HG02763 (cell line): ENCODE measurements around the gene AGO3.
"Not testable (repeated sequence)": the region's sequence is repeated elsewhere in the genome, so short reads cannot be mapped to it uniquely, and the experiment has no call there.

ENCODE experiments used
- ATAC-seq: cut with Tn5 transposase; IDR thresholded peaks from one replicate; pipeline ENCODE4 v1.9.1; 2021; ENCODE audit warnings: mild to moderate bottlenecking, moderate library complexity; ENCODE audit not compliant: unreplicated experiment

Gene AGO3

DNA sequence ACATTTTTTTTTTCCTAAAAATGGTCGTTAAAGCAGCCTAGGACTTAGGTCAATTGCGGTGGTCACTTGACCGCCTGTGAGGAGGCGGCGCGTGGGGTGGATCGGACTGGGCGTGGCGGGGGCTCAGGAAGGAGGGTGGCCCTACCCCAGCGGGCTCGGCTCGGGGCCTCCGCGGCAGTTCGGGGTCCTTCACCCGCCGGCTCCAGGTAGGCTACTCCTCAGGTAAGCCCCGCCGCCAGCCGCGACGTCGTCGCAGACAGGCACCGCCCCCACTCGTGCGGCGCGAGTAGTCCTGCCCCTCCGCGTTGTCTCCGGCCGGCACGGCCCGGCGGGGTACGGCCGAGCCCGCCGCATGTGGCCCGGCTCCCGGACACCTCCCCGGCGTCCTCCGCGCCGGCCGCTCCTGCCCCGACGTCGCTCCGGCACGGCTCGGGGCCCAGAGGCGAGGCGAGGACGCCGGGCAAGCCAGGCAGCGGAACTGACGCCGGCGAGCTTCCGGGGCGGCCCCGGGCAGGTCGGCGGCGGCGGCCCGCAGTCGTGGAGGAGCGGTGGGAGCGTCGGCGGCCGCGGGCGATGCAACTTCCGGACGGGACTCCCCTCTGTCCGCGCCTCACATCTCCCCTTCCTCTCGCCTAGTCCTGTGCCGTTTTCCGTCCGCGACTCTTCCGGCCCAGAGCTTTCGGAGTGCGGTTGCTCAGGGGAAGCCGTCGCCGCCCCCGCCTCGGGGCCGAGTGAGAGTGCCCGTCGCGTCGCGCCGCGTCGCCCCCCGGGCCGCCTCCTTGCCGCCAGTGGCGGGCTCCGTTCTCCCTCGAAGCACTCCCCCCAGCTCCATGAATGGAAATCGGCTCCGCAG, at the start of gene AGO3:
Gene AGO3 (plus strand): TSS at position 513 of the 853 bp plus-strand sequence. CDS start 322 bp downstream, at position 835.
- peak; percentile 84 for ATAC-seq

DNA sequence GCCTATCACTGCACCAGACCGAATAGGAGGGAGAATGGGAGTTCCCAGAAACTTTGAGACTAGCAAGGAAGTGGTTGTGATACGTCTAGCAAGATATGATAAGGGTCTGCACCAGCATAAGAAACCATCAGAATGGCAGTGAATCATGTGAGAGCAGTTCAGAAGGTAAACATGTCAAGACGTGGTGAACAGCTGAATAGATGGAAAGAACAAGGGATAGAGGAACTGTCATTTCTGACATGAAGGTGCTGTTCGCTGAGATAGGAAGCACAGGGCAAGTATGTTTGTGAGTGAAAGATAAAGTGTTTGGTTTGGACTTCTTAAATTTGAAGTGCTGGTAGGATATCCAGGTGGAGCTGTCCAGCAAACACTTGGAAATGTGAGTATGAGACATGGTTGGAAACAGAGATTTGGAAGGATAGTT, 49.0 kb upstream of the AGO3 start:
- no peak for ATAC-seq

DNA sequence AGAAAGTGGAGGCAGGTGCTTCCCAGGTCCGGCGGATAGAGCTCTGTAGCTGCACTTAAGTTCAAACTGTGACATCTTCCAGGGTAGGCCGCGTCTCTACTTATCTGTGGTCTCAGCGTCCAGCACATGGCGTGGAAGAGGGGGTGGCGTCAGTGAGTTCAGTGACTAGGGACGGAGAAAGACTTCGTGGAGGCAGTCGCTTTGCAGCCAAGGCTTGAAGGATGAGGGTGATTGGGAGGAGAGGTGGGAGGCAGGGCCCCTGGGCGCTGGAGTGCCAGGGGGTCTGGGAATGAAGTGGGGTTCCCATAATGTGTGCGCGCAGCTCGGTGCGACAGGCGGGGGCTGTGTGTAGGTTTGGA, 48.3 kb upstream of the AGO3 start:
- ATAC-seq, result no peak

DNA sequence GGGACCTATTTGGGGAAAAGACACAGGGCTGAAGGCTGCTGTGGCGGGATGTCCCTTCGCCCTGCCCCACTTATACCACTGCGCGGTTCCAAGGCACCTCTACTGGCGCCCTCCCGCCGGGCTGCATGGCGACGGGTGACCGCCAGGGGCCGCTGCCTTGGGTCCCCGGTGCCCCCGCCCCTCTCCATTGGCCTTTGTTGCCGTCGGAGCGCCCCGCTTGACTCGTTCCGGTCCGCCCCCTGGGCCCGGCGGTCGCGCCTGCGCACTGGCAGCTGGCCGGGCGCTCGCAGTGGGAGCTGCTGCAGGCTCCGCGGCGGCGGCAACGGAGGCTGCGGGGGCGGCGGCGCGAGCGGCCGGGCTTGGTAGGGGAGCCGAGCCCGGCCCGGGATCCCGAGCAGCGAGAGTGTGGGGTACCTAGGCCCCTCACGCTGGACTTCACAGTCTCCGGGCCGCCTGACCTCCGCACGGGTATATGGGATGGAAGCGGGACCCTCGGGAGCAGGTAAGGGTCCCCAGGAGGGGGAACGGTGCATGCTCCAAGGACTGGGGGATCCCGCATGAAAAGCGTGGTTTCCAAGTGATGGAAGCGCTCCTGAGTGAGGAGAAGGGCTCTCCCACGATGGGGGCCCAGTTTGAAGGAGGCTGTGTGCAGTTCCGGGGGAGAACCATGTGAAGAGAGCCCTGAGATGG, 47.8 kb upstream of the AGO3 start, which contains the start of gene AGO1:
Gene AGO1 (plus strand): TSS at position 265 of the 690 bp plus-strand sequence. CDS start 213 bp downstream, at position 478.
- ATAC-seq, result peak; percentile 89

DNA sequence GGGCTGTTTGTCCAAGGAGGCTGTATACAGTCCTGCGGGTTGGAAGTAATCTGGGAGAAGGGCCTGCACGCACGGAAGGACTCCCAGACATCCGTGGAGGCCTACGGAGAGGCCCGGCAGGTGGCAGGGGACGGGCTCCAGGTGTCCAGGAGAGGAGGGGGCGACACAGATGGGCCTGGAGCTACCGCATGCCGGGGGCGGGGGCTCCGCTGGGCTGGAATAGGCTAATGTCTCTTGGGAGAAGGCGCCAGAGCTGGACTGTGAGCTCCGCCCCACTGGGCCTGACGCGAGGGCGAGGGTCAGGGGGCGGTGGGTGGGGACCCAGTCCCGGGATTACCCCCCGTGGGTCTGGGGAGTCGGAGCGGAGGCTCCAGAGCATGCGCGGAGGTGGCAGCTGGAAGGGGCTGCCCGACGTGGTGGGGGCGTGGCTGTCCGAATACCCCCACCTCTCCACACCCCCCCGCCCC, 47.2 kb upstream of the AGO3 start:
- peak; percentile 17 for ATAC-seq

DNA sequence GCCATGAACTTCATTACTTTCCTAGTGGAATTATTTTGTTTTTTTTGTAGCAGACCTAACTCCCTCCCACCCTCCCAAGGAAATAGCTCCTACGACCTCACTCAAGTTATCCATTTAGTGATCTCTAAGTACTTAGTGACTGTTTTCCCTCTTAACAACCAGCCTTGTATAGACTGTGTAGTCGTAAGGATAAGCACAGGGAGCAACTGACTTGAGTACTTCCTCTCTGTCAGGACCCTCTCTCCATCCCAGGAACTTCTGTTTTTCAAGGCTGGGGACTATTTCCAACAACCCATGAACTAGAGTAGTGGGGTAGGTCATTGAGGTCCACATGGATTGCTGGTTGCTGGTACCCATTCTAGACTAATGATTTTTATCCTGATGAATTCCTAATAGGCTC, 46.0 kb upstream of the AGO3 start:
- ATAC-seq, result no peak

DNA sequence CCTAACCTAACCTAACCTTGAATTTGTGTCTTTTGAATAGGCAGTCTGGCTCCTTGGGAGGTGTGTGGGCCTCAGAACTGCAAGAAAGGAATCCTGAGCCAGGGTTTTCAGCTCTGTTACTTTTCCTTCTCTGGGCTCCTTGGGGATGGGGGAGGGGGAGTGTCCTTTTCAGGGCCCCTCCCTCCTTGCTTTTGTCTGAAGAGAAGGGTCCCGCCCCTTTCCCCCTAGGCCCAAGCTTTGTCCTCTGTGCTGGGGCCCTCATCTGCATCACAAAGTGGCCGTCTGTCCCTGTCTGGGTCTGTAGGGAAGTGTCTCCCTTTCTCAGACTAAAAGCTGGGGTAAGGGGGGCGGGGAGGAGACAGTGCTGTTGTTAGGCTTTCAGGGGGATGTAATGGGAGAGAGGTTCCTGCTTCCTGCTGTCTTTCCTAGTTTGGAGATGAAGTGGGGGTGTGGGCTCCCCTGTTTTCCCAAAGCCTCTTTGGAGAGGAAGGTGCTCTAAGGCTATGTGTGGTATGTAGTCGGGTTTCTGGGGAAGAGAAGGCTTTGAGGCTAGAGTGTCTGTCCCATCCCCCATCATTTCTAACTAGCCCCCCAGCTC, 44.8 kb upstream of the AGO3 start:
- ATAC-seq, result no peak

DNA sequence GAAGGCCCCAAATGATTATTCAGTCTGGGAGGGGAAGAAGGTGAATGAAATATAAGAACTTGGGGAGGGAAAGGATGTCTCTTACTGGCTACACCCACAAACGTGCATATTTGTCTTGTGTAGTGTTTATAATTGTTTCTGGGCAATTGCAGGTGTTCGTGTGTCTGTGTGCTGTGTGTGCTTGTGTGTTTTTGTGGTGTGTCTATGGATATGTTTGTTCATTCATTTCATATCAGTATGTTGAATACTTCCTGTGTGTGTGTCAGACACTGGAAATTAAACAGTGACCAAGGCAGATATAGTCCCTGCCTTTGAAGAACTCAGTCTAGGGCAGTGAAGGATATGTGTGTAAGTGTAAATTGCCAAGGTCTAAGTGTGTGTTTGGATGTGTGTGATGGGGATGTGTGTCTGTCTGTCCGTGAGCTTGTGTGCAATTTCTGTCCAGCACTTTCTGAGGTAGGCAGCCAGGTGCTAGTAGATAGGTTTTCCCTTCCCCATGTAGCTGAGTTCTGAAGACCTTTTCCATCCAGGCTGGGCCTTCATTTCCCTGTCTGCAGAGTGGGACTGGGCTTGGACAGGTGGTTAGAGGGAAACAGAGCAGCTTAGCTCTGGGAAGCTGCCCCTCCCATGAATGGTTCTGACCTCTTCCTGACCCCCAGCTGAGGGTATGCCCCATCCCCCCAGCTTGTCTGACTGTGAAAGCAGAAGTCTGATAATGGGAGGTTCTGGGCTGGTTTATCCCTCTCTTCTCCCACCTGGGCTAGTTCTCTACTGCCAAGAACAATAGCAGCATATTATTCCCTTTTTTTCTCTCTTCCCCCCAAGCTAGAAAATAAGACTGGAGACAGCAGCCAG, 44.1 kb upstream of the AGO3 start:
- no peak for ATAC-seq

DNA sequence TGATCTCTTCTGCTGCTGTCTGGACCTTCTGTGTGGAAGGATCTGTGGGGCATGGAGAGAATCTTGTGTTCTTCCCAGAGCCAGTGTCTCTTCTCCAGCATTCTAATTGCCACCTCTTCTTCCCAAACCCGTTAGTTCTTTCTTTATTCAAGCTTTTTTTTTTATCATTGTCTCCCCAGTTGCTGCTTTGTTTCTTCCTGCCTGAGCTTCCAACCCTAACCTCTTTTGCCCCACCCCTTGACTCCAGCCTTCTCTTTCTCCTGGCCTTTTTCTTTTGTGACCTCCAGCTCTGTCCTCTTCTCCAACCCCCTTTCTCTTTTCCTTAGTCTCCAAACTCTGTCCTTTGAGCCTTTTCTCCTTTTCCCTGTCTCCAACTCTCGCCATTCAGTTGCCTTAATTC, 43.4 kb upstream of the AGO3 start:
- no peak for ATAC-seq

DNA sequence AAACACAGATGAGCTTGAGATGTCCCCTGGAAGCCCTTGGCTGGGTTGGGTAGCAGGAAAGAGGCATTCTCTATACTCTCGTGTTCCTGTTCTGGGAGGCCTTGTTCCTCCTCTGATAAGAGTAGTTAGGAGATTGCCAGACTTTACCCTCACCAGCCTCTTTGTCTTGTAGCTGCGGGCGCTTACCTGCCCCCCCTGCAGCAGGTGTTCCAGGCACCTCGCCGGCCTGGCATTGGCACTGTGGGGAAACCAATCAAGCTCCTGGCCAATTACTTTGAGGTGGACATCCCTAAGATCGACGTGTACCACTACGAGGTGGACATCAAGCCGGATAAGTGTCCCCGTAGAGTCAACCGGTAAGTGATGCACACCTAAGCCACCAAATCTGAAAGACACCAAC, 42.6 kb upstream of the AGO3 start:
- ATAC-seq, result no peak

DNA sequence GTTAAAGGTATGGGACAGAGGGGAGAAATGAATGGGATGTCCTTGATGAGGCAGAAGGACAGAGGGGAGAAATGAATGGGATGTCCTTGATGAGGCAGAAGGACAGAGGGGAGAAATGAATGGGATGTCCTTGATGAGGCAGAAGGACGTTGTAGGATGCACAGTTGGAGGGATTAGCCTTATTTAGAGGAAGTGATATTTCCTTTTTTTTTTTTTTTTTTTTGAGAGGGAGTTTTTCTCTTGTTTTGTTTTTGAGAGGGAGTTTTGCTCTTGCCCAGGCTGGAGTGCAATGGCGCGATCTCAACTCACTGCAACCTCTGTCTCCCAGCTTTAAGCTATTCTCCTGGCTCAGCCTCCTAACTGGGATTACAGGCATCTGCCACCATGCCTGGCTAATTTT, 41.9 kb upstream of the AGO3 start:
- ATAC-seq, result not testable (repeated sequence)

DNA sequence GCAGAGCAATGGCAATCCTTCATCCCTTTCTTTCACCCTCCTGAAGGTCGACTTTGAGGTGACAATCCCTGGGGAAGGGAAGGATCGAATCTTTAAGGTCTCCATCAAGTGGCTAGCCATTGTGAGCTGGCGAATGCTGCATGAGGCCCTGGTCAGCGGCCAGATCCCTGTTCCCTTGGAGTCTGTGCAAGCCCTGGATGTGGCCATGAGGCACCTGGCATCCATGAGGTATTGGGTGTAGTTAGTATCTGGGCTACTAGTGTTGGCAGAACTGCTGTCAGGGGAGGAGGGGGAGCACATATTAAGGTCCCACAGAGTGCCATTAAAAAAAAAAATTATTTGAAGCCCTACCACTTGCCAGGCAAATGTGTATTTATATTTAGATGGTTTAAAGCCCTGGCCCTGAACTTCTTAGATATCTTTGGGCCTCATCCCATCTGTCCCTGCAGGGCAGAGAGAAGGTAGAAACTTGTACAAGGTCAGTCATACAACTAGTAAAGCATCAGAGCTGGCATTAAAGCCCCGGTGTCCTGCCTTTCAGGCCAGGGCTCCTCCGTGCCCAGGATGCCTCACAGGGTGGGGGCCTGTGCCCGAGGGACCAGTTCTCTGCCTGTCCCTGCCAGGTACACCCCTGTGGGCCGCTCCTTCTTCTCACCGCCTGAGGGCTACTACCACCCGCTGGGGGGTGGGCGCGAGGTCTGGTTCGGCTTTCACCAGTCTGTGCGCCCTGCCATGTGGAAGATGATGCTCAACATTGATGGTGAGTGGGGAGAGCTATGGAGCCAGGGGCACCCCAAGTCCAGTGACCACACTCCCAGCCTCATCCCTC, 37.6 kb upstream of the AGO3 start:
- no peak for ATAC-seq

DNA sequence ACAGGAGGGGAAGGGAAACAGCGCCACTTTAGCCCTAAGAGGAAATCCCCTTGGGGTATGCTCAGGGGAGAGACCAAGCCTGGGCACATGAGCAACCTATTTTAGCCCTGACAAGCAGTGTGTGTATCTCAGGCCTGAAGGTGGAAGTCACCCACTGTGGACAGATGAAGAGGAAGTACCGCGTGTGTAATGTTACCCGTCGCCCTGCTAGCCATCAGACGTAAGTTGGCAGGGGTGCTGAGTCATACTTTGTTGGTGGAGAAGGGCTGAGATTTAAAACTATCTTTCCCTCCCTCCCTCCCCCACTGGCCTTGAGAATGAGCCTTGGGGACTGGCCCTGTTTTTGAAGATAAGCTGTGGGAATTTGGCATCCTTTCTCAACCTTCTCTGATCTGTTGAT, 36.7 kb upstream of the AGO3 start:
- no peak for ATAC-seq

DNA sequence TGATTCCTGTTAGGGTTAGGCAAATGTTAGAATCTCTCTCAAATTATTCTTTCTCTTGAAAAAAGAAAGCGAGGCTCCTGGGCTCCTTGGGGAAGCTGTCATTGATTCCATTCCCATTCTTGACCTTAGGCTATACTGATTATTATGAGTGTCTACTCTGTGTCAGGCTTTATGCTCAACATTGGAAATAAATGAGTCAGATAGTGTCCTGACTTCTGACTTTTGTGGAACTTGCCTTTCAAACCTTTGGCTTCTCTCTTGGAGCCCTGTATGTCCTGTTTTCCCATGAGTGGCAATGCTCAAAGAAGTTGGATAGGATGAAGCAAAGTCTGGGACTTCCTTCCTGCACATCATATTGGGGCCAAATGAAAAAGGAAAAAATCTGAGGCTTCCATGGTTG, 36.2 kb upstream of the AGO3 start:
- no peak for ATAC-seq

DNA sequence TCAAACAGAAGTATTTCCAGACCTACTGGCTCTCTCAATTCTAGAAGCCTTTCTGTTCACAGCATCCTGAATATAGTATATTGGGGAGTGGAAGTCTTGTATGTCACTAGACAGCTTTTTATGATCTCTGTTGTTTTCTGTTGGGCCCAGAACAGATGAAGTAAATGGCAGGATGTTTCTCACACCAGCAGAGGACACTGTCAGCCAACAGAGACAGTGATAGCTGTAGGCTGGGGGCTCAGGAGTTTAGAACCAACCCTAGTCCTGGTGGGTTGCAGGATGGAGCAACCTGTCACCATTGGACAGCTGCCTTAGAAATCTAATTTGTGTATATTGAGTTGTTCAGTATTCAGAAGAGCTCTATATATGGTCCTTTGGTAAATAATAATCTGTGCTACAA, 31.0 kb upstream of the AGO3 start:
- no peak for ATAC-seq

DNA sequence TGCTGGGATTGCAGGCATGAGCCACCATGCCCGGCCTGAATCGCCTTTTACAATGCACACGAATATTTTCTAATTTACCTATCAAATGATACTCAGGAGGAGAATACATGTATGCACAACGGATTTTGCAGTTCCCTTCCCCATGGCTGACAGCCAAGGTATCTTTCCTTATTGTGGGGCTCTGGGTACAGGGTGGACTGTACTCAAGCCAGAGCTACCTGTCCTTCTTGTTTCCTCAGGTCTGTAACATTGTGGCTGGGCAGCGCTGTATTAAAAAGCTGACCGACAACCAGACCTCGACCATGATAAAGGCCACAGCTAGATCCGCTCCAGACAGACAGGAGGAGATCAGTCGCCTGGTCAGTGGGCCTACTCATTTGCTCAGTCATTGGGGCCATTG, 29.7 kb upstream of the AGO3 start:
- ATAC-seq, result no peak

DNA sequence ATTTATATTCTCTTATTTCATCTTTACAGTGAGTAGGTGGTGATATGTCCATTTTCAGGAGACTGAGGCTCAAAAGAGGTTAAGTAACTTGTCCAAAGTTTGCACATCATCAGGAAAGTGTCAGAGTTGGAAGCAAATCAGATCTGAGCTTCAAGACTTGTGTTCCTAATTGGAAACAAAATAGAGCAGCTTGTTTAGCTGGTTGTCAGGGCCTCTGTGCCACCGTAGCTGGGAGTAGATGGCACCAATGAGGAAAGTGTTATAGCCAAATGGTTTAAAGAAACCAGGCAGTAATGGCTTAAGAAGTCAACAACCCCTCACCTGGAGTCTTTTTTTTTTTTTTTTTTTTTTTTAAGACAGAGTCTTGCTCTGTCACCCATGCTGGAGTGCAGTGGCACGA, 28.2 kb upstream of the AGO3 start:
- no peak for ATAC-seq

DNA sequence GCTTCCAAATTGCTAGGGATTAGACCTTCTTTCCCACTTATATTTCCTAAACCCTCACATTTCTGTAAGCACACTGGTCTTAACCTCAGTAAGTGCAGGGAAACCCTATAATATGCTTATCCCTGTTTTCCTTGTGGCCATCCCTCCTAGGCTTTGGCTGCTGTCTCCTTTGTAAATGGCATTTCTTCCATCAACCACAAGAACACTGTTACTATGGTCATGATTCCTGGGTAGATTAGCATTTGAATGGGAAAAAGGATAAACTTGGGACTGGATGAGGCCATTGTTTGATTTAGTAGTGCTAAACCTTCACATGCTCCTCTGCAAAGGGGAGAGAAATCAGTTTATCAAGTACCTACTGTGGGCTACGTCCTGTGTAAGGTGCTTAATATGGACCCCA, 16.2 kb upstream of the AGO3 start:
- ATAC-seq, result no peak

DNA sequence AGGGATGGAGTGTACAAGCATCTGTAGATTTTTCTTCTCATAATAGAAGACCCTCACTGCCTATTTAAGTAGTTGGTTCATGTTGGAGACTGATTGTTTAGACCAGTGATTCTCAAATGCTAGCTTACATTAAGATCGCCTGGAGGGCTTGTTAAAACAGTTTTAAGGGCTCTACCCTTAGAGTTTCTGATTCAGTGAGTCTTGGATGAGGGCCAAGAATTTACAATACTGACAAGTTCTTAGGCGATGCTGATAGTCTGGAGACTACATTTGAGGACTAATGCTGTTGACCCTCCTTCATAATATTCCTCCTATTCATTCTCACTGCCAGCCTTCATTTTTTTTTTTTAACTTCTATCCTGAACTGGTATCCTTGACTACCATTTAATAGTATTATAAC, 15.2 kb upstream of the AGO3 start:
- ATAC-seq, result no peak

DNA sequence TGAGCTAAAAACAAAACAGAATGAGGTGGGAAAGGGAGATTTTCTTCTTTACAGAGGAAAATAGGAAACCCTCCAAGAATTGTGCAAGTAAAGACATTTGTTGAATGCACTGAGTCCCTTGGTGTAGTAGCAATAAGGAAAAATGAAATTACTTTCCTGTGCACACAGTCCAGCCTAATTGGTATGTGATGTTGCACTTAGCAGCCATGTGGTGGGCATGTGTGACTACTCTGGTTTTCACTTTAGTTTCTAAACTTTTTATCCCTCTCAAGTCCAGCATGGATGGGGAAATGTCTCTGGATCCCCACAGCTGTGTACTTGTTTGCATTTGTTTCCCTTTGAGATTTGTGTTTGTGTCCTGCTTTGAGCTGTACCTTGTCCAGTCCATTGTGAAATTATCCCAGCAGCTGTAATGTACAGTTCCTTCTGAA, 7.1 kb upstream of the AGO3 start:
- no peak for ATAC-seq
